Measurements from ENCODE around the gene SEMA4G.

GRCh38 chr10:101000915-101001658, 31.8 kb downstream of the SEMA4G start:
- TF ChIP-seq CTCF (IDR thresholded peaks at IDR 0.05; ENCODE audit: low read depth, low read length) = no peak
- no peak for TF ChIP-seq EZH2phosphoT487 (IDR thresholded peaks at IDR 0.05; ENCODE audit: low read depth)

Measured in OCI-LY3 (cell line).